Caki2 (cell line): ENCODE measurements around the gene OR5B21. TPM values are rescaled to one million over a fixed set of nuclear protein-coding genes. Genes with fewer than 3 reads are reported as not detected.
A peak's percentile ranks its signal among the peaks of the same experiment; 100 is the strongest.

Experiments used
- DNase-seq: peaks from one replicate; pipeline ENCODE4 v3.0.0-alpha.2; 2015; ENCODE audit warnings: low read depth
- in situ Hi-C: cut with HindIII; loops from 2 replicates; pipeline ENCODE4 v1.10.0; 2016; ENCODE audit warnings: low sequenced_read_pairs, low pct_unique_long_range_greater_than_20kb, mixed read lengths
- total RNA-seq: library from RNA; depleted of rRNA; stranded (reverse); fragments of >200 nt; shearing (Covaris generic); gene quantifications from 2 replicates; pipeline ENCODE4 v1.2.3, GENCODE V29; 2014; ENCODE audit warnings: low replicate concordance; rRNA removed

Gene OR5B21
- not detected in 2 replicates for total RNA-seq

DNA sequence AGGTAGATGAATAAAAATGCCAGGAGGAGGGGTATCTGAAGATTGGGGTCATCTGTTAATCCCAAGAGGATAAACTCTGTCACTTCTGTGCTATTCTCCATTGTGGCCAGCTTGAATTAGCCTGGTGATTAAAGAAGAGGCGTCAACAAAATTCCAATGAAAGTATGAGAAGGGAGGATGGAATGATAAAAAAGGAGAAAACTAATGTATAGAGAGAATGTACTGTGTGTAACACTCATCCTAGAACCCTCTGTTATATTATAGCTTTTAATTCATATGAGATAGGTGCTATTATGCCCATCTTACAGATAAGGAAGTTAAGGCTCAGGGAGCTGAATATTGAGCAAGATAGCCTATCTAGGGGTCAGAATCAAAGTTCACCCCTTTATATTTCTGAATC, at the start of gene OR5B21:
TSS of gene OR5B21 (minus strand) at position 101 of the 400 bp plus-strand sequence. CDS start at position 101, 0 bp downstream.
- no peak for DNase-seq
- in situ Hi-C loops, result no loop called here

DNA sequence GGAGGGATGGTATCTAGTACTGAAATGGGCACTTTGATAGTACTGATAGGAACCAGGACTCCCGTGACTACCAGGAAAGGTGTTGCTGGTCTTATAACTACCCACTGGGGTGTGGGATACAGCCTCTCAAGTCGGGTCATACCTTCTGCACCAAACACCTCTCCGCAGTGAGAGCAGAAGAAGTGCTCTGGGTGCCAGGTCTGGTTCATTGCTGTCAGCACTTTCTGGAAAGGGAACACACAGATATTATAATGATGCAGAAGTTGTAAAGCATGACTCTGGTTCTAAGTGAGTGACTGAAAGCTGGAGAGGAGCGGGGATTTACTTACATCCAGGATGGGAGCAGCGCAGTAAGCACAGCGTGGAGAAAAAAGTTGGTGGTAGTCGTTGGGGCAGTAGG, 41.7 kb upstream of the OR5B21 start:
- DNase-seq, result no peak
- in situ Hi-C loops, result no loop called here

DNA sequence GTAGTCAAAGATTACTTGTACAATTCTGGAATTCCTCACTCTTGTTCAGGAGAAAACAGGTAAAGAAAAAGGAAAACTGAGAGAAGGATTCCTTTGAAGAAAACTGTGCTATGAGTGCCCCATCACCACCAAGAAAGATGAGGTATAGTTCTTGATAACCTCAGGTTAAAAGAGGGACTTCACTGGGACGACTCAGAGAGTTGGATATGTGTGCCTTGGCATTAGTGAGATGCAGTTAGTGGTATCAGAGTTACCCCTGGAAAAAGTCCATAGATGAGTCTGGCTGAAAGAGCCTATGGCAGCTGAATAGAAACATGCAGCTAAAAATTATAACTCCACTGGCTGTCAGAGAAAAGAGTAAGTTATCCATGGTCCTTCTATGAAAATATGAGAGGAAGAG, 38.9 kb upstream of the OR5B21 start:
- no peak for DNase-seq
- in situ Hi-C loops, result no loop called here

DNA sequence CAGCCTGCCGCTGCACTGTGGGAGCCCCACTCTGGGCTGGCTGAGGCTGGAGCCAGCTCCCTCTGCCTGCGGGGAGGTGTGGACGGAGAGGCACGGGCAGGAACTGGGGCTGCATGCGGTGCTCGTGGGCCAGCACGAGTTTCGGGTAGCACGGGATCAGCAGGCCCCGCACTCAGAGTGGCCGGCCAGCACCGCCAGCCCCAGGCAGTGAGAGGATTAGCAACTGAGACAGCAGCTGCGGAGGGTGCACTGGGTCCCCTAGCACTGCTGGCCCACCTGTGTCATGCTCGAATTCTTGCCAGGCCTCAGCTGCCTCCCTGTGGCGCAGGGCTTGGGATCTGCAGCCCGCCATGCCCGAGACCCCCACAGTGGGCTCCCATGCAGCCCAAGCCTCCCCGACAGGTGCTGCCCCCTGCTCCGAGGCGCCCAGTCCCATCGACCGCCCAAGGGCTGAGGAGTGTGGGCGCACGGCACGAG, 24.0 kb upstream of the OR5B21 start:
- in situ Hi-C loops, result no loop called here
- no peak for DNase-seq

DNA sequence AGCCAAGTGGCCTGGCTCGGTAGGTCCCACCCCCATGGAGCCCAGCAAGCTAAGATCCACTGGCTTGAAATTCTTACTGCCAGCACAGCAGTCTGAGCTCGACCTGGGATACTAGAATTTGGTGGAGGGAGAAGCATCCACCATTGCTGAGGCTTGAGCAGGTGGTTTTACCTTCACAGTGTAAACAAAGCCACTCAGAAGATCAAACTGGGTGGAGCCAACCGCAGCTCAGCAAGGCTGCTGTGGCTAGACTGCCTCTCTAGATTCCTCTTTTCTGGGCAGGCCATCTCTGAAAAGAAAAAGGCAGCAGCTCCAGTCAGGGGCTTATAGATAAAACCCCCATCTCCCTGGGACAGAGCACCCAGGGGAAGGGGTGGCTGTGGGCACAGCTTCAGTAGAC, 22.3 kb upstream of the OR5B21 start:
- no peak for DNase-seq
- in situ Hi-C loops, result no loop called here

DNA sequence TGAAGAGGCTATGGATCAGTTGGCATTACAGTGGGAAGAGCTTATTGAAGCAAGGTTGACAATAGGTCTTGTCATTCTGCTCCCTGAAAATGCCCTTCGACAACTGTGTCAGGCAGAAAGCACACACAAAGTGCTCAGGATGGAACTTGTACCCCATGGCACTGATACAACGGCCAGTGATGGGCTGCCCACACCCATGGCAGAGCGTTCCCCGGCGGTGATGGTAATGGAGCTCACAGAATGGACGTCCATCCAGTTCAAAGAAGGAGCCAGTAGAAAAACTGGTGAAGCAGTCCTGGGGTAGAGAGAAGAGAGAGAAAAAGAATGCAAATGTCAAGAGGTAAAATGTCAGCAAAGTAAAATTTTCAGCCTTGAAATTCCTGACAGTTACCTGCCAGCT, 19.5 kb upstream of the OR5B21 start:
- in situ Hi-C loops, result no loop called here
- no peak for DNase-seq

DNA sequence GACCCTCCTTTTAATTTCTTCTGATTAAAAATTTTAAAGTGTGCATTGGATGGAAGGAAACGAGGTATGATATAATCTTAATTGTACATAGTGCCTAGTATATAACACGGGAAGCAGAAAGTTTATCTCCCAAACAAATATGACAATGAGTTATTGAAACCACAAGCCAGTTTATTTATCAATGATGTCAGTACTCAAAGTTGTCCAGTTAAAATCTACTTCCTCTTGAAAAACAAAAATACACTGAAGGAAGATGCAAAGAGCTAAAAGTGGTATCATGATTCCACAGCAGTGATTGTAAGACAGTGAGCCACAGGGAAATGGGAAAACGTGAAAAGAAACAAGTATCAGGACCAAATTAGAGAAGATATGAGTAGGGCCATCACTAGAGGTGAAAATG, 18.8 kb upstream of the OR5B21 start:
- in situ Hi-C loops, result no loop called here
- no peak for DNase-seq

DNA sequence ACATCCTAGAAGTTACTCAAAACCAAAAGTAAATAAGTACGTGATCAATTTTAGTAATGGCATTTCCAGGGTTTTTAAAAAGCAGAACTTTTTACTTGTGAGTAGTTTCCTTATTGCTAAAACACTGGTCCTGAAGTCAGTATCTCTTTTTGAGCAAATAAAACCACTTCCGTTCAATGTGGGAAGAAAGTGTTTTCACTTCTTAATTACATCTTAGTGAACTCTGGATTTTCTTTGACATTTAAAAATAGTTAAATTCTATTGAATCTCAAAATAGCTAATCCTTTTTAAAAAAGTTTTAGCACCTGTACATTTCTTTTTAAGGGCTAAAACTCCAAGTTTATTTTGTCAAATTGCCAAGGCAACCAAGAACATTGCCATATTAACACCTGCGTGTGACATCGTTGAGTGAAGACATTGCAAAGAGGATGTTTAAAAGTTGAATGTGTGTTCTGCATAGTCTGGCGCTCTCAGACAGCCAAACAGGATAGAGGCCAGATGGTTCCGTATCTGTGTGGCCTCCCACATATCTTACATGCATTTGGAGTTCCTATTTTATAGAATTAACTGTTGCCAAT, 17.2 kb upstream of the OR5B21 start:
- in situ Hi-C loops, result no loop called here

DNA sequence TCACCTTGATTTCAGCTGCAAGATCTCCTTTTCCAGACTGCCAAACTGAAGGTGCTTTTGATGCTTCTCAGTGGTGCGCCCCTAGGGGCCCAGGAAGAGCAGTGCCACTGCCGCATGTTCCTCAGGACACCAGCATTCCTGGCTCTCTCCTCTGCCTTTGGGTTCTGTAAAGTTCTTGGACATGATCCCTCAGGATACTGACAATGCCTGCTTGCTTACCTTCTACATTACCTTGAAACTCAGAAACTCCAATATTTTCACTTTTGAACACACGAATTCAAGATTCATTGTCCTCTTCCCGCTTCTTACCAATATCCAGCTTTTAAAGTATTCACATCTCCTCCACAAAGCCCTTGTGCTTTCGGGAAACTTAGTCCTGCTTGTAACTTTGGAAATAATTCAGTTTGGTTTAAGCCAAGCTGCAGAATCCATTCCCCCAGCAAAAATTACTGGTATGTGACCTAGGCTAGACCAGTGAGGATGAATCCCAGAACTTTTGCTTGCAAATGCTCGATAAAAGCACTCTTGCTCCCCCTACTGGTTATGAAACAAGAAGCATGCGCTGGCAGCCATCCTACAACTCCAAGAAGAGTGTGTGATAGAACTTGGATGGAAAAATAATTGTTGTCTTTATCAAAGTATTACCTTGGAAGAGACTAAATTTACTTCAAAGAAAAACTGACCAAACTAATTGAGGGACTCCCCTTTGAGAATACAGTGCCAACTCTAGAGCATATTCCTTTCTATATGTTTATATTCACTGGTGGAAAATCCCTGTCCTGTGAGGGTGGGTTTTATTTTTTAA, 16.5 kb upstream of the OR5B21 start:
- DNase-seq, result peak; percentile 44
- in situ Hi-C loops, result no loop called here

More for the DNA sequence above, 17.2 kb upstream of the OR5B21 start:
- no peak for DNase-seq

DNA sequence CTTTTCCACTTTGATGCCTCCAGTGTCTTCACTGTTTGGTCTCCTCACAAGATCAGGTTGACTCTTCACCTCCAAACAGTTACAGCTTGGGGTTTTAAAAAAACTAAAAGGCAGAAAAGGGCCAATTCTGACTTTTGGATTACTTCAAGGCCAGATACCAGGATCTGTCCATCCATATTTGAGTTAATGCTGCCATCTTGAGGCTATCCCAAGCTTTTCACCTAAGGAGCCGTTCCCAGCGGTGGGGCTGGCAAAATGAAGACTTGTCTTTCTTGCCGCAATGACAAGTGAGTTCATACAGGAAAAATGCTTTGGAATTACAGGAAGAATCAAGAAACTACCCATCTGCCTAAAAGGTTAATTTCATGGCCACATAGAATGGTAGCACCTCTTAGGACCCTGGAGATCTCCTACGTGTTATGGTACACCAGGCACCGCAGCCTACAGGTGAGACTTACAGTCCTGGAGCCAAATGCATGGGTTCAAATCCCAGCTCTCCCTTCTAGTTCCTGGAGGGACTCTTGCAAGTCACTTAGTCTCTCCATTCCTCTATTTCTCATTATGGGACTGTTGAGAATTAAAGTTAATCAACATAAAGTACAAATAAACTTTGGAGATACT, 6.0 kb upstream of the OR5B21 start:
- peak; percentile 30 for DNase-seq
- in situ Hi-C loops, result no loop called here

DNA sequence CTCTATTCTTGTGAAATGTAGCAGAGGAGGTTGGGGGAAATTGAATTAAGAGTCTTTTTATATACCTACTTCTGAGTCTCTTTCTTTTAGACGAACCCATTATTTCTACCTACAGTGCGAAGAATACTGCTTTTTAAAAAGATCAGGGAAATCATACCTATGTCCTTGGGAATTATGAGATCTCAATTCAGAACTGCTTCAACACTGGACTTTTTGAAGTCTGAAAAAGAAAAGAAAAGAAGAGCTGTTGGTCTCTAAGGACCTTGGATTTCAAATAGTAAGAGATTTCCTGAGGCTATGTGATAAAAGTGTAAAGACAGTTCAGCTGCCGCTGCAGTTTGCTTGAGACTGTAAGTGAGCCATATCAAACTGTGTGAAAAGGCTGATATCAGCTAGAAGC, 3.7 kb upstream of the OR5B21 start:
- no peak for DNase-seq
- in situ Hi-C loops, result no loop called here

DNA sequence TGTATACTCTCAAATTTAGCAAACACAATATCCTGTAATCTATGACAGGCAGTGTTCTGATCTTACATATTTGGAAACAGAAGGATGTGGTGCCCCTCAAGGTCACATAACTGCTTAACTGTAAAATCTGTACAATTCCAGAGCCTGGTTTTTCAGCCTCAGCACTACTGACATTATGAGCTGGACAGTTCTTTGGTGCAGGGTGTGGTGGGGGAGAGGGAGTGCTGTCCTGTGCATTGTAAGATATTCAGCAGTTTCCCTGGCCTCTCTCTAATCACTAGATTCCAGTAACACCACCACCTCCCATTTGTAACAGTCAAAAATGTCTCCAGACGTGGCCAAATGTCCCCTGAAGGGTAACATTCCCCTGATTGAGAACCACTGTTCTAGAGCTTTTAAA, 1.8 kb upstream of the OR5B21 start:
- DNase-seq, result no peak
- in situ Hi-C loops, result no loop called here

DNA sequence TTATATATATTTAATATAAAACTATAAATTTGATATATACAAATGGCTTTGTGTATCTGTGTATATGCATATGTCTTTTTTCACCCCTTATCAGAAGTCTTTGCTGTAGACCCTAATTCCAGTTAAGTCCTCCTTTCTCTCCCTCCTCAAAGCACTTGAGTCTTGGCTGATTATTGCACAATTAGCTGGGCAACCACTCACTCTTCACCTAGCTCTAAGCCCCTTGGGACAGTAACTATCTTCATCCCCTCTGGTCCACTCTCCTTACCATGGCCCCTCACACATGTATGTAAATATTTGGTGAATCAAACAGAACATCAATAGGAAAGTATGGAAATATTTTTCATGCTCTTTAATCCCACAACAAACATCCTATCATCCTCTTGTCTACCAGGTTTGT, 909 bp upstream of the OR5B21 start:
- in situ Hi-C loops, result no loop called here

DNA sequence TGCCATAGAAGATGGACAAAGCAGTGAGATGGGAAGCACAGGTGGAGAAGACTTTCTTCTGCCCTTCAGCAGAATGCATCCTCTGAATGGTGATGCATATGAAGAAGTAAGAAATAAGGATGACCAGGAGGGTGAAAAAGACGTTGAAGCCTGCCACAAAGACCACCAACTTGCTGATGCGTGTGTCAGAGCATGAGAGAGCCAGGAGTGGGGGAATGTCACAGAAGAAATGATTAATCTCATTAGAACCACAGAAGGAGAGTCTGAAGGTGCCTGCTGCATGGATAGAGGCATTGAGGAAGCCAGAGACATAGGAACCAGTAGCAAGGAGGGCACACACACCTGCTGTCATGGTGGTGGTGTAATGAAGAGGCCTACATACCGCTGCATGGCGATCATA, 550 bp downstream of the OR5B21 start:
- in situ Hi-C loops, result no loop called here
- no peak for DNase-seq

More for the DNA sequence above, 909 bp upstream of the OR5B21 start:
- no peak for DNase-seq

DNA sequence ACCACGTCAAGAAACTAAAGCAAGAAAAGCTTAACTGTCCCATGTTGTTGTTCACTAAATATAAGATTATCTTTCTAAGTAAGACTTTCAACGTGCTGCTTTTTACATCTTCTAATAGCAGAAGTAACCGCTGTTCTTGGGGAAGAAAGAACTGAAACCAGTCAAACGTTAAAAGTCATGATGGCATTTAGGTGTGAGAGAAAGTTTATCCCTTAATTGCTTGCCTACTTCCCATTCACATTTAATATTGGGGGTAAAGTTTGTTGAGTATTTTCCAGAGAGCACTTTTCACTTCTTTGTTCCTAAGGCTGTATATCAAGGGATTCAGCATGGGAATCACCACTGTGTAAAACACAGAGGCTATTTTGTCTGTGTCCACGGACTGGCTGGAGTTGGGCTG, 970 bp downstream of the OR5B21 start:
- DNase-seq, result no peak
- in situ Hi-C loops, result no loop called here

DNA sequence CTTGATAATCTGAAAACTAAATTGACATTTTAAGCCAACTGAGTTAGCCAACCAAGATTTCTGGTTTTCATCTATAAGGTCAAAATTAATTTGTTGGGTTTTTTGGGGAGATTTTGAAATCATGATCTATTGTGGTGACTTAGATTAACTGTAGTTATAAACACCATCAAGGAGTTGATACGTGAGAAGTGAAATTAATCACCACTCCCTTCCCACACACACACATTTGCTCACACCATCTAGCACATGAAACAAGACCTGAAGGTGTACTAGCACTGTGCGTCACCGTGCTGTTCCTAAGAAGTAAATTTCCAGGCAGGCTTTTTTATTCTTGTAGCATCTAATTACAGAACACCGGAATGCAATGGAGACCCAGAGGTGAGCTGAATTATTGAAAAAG, 2.1 kb downstream of the OR5B21 start:
- no peak for DNase-seq
- in situ Hi-C loops, result no loop called here

DNA sequence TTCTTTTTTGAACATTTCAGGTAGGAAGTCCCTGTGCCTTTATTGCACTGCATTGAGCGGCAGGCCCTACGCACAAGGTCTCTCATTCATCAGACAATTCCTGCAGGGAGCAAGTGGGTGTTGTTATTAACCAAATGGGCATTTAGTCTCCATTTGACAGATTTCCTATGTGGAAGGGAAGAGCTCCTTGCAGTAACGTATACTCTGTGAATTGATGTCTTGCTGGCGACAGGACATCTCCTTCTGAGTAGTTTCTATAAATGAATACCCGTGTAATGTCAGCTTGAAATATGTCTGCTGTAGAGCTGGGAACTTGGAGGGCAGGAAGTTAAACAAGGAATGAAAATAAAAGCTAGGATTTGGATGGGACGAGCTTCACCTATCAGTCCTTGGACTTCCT, 3.7 kb downstream of the OR5B21 start:
- no peak for DNase-seq
- in situ Hi-C loops, result no loop called here

DNA sequence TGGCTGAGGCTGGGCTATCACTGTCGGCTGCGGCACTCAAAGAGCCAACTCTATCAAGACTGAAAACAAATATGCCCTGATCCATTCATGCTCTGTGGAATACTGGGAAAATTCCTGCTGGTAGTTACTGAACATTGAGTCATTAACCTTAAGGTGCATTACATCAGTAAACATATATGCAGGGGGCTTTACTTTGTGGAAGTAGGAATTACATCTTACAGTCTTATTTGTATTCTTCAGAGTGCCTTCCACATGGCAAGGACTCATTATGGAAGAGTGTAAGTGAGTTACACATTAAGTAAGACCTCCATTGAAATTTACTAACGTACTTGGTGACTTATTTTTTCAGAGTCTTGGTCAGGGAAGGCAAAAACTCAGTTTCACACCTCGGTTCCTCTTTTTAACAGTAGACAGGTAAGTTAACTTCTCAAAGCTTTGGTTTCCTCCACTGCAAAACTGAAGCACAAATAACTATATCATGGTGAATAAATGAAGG, 4.5 kb downstream of the OR5B21 start:
- no peak for DNase-seq
- in situ Hi-C loops, result no loop called here

DNA sequence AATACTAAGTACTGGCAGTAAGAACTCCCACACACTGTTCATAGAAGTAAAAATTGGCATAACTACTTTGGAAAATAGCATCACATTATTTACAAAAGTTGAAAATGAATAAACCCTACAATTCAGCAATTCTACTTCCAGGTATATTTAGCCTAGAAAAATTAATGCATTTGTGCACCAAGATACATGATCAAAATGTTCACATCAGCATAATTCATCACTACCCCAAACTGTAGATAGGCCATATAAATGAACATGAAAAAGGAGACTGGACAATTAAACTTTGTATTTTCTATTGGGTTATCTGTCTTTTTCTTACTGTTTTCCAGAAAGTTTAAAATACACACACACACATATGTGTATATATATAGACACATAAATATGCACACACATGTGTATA, 5.9 kb downstream of the OR5B21 start:
- in situ Hi-C loops, result no loop called here
- DNase-seq, result no peak
